8988T (cell line): Measurements from ENCODE around the gene IFI27.
A peak's percentile ranks its signal among the peaks of the same experiment; 100 is the strongest.
"Not testable (repeated sequence)": the region's sequence is repeated elsewhere in the genome, so short reads cannot be mapped to it uniquely, and the experiment has no call there.

Experiments used
- DNase-seq: peaks from one replicate; pipeline ENCODE4 v3.0.0; 2011

IFI27 gene

DNA sequence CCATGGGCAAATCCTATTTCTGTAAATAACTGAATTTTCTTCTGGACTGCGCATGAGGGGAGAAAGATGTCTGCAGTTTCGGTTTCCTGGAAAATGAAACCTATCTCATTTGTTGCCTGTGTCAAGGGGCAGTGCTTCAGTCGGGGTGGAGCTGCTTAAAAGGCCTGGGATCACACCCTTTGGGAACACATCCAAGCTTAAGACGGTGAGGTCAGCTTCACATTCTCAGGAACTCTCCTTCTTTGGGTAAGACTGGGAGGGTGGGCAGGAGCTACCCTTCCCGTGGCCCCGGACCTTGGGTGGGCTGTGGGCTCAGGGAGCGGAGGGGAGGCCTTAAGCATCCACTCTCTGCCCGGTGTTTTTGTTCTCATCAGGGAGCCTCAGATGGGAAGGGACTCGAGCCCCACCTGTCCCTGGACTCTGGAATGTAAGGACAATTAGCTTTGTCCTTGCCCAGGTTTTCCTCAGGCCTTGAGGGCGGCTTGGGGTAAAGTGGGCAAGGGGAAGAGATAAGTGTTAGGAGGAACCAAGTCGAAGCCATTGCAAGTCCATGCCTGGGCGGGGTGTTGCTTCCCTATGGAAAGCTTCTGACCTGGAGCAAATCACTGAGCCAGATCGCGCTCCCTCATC, at the start of gene IFI27:
Gene IFI27 (plus strand): TSS at position 185 of the 630 bp plus-strand sequence.
- DNase-seq, result no peak

DNA sequence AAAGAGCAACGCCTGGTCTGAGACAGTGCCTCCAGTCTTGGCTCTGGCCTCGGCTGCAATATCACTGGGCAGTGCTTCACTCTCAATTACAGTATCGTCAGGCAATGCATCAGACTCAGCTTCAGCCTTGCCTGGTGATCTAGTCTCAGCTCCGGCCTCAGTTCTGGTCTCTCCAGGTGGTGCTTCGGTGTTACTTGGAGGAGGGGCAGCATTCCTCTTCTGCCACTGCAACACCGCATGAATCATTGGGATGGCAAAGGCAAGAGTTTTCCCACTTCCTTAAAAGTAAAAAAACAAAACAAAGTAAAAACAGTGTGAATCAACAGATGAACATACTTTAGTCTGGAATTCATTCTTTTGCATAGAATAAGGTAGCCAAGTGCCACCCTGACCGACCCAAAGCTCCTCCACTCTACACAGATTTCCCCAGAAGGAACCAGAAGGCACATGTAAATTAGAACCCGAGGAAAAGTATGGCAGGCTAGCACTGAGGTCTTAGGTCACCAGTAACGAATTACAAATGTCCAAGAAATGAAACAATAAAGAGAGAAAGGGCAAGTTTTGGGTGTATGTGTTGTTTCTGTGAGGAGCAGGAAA, 48.1 kb upstream of the IFI27 start:
- DNase-seq, result no peak

DNA sequence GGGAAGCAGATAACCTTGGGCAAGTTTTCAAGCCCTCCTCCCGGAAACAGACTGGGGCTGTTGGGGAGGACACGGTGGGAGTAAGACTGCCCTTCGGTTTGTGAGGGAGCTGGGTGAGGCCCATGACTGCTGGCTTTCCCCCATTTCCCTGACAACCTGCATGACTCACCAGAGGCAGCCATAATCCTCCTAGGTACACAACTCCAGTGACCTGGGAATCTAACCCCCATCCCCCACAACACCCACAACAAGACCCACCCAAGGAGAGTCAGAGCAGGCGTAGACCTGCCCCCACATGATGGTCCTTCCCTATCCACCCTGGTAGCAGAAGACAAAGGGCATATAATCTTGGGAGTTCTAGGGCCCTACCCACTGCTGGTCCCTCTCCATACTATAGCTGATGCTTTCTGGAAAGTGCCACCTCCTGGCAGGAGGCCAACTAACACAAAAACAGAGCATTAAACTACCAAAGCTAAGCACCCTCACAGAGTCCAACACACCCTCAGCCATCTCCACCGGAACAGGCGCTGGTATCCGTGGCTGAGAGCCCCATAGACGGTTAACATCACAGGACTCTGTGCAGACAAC, 44.4 kb upstream of the IFI27 start:
- no peak for DNase-seq

DNA sequence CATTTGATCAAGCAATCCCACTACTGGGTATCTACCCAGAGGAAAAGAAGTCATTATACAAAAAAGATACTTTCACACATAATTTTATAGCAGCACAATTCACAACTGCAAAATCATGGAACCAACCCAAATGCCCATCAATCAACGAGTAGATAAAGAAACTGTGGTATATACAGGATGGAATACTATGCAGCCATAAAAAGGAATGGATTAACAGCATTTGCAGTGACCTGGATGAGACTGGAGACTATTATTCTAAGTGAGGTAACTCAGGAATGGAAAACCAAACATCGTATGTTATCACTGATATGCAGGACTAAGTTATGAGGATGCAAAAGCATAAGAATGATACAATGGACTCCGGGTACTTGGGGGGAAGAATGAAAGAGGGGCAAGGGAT, 38.5 kb upstream of the IFI27 start:
- not testable (repeated sequence) for DNase-seq

- no peak for DNase-seq
These were observed 36.0 kb upstream of the IFI27 start for GRCh38 chr14:94074534-94074933.

DNA sequence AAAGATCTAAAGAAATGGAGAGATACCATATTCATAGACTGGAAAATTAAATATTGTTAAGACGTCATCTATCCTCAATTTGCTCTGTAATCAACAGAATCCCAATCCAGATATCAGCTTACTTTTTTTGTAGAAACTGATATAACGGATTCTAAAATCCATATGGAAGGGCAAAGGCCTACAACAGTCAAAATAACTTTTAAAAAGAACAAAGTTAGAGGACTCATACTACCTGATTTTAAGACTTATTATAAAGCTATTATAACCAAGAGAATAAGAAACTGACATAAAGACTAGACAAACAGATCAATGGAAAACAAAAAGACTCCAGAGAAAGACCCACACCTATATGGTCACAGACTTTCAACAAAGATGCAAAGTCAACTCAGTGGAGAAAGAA, 35.5 kb upstream of the IFI27 start:
- DNase-seq, result no peak

GRCh38 chr14:94077111-94077821, 33.3 kb upstream of the IFI27 start:
- DNase-seq, result no peak

GRCh38 chr14:94077823-94078222, 32.7 kb upstream of the IFI27 start:
- DNase-seq, result no peak

DNA sequence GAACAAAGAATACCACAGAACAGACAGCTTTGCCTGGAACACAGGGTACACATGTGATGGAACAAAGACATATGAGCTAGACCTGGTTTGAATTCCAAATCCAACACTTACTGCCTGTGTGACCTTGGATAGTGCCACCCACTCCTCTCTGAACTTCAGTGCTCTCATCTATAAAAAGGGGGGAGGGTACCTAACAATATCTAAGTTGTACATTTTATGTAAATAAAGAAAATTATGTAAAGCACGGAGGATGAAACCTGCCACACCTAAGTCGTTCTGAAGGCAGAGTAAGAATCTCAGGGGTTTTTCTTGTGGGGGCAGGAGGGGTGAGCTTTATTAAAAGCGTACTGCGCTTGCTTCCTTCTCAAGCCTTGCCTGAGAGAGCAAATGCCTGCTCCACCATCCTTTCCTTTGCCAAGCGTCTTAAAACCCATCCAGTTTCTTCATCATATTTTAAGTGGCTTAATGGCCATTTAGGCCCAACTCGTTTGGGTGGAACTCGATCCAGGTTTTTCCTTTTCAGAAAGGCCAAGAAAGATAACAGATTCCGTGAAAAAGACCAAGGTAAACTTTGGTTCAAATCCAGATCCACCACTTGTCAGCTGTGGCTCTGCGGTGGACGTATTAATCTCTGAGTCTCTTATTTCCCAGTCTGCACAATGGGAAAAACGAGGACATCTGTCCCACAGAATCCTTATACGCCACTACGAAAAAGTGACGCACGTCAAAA, 30.5 kb upstream of the IFI27 start:
- no peak for DNase-seq

- DNase-seq, result peak; percentile 79
These were observed 29.7 kb upstream of the IFI27 start, which contains the start of the genes DDX24 and IFI27L1 for GRCh38 chr14:94080621-94081385. Gene DDX24 (minus strand): TSS chr14:94081202. CDS start chr14:94079742, 1,460 bp downstream. Gene IFI27L1 (plus strand): TSS chr14:94081310. CDS start chr14:94096938, 15,628 bp downstream.

DNA sequence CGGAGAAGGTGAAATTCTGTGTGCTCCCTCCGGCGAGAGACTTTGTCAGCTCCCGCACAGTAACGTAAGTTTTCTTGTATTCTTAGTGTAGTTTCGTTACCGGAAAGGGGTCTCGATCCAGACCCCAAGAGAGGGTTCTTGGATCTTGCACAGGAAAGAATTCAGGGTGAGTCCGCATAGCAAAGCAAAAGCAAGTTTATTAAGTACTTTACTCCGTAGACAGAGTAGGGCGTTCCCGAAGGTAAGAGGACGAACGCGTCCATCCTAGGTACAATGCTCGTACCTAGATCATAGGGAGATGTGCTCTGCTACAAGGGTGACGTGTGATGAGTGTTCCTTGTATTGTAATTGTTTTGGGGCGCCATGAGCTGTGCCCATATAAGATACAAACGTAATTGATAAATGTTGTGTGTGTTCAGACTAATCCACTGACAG, 29.1 kb upstream of the IFI27 start:
- DNase-seq, result no peak

GRCh38 chr14:94087891-94088290, 22.6 kb upstream of the IFI27 start:
- DNase-seq, result no peak

DNA sequence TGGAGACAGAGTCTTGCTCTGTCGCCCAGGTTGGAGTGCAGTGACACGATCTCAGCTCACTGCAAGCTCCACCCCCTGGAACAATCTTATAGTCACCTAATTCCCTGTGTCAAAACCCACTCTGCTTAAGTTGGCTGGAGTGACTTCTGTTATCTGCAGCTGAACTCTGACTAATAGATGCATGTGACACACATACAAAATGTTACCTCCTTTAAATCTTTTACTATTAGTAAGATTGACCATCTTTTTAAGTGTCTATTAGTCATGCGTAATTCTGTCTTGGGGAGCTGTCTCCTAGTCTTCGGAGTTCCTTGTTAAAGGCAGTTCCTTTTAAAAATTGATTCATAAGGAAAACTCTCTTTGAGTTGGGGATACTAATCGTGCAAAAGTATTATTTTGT, 22.0 kb upstream of the IFI27 start:
- DNase-seq, result no peak

GRCh38 chr14:94089479-94089878, 21.1 kb upstream of the IFI27 start:
- DNase-seq, result no peak

DNA sequence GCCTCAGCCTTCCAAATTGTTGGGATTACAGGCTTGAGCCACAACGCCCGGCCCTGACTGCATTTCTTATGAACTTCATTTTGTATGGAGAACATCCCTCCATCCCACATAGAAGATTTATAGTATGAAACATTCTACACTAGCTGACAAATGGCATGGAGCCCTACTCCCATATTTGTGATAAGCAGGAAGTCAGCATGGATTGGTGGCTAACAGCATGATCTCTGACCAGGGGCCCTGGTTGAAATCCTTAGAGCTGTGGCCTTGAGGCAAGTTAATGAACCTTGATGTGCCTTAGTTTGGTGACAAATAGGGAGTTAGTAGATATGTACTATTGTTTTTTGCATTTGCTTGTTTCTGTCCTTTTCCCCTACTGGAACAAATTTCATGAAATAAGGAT, 17.1 kb upstream of the IFI27 start:
- DNase-seq, result no peak

DNA sequence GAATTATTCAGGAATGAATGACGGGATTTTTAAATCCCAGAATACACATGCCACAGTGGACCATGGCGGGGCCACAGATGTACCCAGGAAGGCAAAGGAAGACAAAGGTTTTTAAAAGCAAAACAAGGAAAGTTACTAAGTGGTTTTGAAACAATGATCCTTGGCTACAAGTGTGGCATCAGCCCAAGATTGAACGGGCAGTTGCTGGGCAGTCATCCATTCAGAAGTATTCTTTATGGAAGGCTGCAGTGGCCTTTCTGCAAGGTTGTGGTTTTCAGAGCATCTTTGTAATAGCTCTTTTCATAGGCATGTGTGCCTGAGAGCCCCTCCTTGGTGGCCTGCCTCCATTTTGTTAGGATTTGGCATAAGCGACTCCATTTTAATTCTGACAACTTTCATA, 13.4 kb upstream of the IFI27 start:
- DNase-seq, result no peak

- no peak for DNase-seq
These were observed 12.1 kb upstream of the IFI27 start for GRCh38 chr14:94098326-94098992.

DNA sequence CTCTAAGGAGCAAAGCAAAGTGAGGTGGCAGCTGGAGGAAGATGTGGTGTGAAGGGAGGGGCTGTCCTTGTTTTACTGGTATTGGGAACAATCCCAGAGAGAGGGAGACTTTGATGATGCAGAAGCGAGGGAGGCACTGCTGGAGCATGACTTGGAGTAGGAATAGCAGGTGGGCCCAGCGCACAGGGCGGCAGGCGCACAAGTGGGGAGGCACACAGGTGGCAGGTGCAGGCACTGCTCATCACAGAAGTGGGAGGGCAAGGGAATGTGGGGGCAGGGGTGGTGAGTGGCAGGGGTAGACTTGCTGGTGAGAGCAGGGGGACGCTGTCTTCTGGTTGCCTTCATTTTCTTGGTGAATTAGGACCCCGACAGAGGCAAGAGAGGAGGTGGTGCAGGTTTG, 11.5 kb upstream of the IFI27 start:
- DNase-seq, result no peak

GRCh38 chr14:94100847-94101246, 9.7 kb upstream of the IFI27 start:
- peak; percentile 39 for DNase-seq

DNA sequence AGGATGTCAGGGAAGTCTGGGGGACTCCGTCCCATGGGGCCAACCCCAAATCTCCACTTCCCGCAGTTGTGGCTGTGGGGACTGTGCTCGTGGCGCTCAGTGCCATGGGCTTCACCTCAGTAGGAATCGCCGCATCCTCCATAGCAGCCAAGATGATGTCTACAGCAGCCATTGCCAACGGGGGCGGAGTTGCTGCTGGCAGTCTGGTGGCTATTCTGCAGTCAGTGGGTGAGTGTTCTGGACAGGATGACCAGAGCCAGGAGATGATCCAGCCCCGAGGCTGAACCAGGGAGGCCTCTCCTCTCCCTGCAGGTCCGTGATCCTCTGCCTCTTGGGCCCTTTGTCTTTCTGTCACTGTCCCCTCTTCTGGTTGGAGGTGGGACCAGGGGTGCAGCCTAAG, 8.8 kb upstream of the IFI27 start:
- DNase-seq, result no peak

GRCh38 chr14:94102768-94103482, 7.6 kb upstream of the IFI27 start:
- DNase-seq, result no peak
